ENCODE measurements around the gene BSG. TPM values are rescaled to one million over a fixed set of nuclear protein-coding genes. Genes with fewer than 3 reads are reported as not detected.

The BSG gene
- total RNA-seq, 4 donors from 2014 or later: 182 to 408 (median 289) TPM

GRCh38 chr19:571566-571974, 826 bp upstream of the BSG start:
- intact Hi-C loops (cut with DNase I): no loop called here
- TF ChIP-seq CTCF (IDR thresholded peaks at IDR 0.05) (no peak), POLR2A (IDR thresholded peaks at IDR 0.05) (no peak)
- Histone ChIP-seq H3K4me3 (peak overlapping the region; percentile 69 to 100 (median 100)), H3K4me1 (peaks cover 31 to 51% (median 40%) of the 10 kb centered on the region in 3 donors), H3K9me3 (no peaks in the 10 kb centered on the region), H3K27me3 (no peaks in the 10 kb centered on the region), H3K36me3 (no peaks in the 10 kb centered on the region), H3K27ac (peak overlapping the region; percentile 83 to 97 (median 88))
- DNase-seq: no peak
- 1% methylated on average over 9 to 12 of the region's 14 CpGs for WGBS, 2 donors

- Histone ChIP-seq H3K9me3 (no peaks in the 10 kb centered on the region), H3K4me1 (peaks cover 31 to 64% (median 47%) of the 10 kb centered on the region in 3 donors), H3K4me3 (peak overlapping the region; percentile 69 to 100 (median 100)), H3K27ac (peak overlapping the region; percentile 83 to 97 (median 93)), H3K27me3 (no peaks in the 10 kb centered on the region), H3K36me3 (peaks cover 0 to 8% (median 0%) of the 10 kb centered on the region in 3 donors)
- DNase-seq: no peak
- intact Hi-C loops (cut with DNase I): no loop called here
- WGBS, 2 donors: 0% methylated on average over 4 of the region's 55 CpGs; no CpG with 5 or more reads in 1 of the 2 donors
- no peak for TF ChIP-seq CTCF (IDR thresholded peaks at IDR 0.05)
- TF ChIP-seq POLR2A (IDR thresholded peaks at IDR 0.05): no peak
Observed at GRCh38 chr19:572743-573518, 535 bp downstream of the BSG start.

GRCh38 chr19:573519-573825, 1.1 kb downstream of the BSG start:
- Histone ChIP-seq H3K9me3 (no peaks in the 10 kb centered on the region), H3K4me1 (peaks cover 31 to 70% (median 47%) of the 10 kb centered on the region in 3 donors), H3K27me3 (no peaks in the 10 kb centered on the region), H3K36me3 (peaks cover 0 to 13% (median 0%) of the 10 kb centered on the region in 3 donors), H3K27ac (peak overlapping the region; percentile 83 to 97 (median 93)), H3K4me3 (peak overlapping the region; percentile 69 to 100 (median 100))
- TF ChIP-seq POLR2A (IDR thresholded peaks at IDR 0.05) (no peak), CTCF (IDR thresholded peaks at IDR 0.05) (no peak)
- intact Hi-C loops (cut with DNase I): no loop called here
- 0% methylated on average over 5 to 7 of the region's 15 CpGs for WGBS, 2 donors
- no peak for DNase-seq

GRCh38 chr19:574658-575526, 2.5 kb downstream of the BSG start:
- TF ChIP-seq CTCF (IDR thresholded peaks at IDR 0.05) (no peak), POLR2A (IDR thresholded peaks at IDR 0.05) (no peak)
- Histone ChIP-seq H3K4me3 (peak overlapping the region; percentile 8 to 57 (median 14)), H3K9me3 (no peaks in the 10 kb centered on the region), H3K27ac (peak overlapping the region; percentile 7 to 52 (median 32)), H3K36me3 (peaks cover 6 to 27% (median 8%) of the 10 kb centered on the region in 3 donors), H3K4me1 (peaks cover 31 to 80% (median 47%) of the 10 kb centered on the region in 3 donors), H3K27me3 (no peaks in the 10 kb centered on the region)
- 19 to 47% methylated on average over 6 to 10 of the region's 32 CpGs for WGBS, 2 donors
- intact Hi-C loops (cut with DNase I): no loop called here
- no peak for DNase-seq
